Measurements from ENCODE around the gene MEN1.

Gene MEN1

GRCh38 chr11:64845129-64845775, 34.9 kb upstream of the MEN1 start:
- no peak for DNase-seq

DNA sequence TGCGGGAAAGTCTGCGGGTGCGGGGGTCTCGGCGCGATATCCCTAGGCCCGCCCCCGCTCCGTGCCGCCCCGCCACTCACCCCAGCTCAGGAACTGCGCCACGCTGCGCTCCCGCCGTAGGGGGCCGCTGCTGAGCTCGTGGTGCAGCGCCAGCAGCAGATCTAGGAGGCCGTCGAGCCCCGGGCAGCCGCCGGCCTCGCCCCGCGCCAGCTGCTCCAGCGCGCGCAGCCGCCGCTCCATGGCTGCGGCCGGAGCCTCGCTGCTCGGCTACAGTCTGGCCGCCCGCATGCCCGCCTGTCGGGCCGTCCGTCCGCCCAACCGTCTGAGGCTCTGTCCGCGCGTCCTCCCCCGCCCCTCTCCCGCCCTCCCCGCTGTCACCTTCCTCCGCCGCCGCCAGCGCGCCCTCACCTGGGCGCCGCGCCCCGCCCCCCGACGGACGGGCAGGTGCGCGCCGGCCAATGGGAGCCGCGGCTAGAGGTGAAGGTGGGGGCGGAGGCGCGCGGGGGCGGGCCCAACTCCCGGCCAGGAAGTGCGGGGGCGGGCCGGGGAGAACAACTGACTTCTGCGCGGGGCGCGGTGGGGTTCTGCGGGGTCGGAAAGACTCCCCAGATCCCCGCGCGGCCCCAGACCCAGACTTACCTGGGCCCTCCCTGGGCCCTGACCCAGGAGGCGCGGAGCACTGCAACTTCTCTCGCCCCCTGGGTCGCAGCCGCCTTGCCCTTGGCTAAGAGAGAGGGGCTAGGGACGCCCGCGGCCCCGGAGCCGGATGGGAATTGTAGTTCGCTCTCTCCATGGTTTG, 34.2 kb upstream of the MEN1 start, which contains the start of gene CDC42BPG:
TSS of gene CDC42BPG (minus strand) at position 324 of the 799 bp plus-strand sequence. CDS start at position 240, 84 bp downstream.
- peak; percentile 67 for DNase-seq

DNA sequence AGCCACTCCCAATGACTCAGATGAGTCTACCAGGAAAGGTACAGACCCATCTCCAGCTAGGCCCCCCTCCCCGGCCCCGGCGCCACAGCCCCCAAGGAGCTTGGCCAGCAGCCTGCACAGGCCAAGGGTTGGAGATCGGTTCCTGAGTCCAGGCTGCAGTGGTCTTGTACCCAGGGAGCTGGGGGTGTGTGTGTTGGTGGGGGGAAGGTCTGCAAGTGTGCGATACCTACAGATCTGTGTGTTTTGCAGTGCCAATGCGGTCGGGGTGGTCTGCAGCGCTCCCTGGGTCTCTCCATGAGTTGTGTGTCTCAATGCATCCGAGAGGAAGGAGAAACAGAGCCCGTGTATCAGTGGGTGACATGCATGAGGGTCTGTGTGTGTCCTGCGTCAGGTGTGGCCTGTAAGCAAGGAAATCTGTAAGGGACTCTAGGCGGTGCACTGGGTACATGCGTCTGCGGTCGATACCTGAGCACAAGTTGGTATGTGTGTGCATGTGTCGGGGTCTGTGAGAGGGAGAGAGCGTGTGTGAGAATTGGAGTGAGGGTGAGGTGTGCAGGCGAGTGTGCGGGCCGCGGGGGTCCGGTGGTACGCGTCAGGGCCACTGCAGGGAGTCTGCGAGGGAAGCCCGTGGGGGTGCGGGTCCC, 33.5 kb upstream of the MEN1 start:
- peak; percentile 19 for DNase-seq

- no peak for DNase-seq
Measured at GRCh38 chr11:64842851-64843685, 32.7 kb upstream of the MEN1 start.

- DNase-seq = no peak
Measured at GRCh38 chr11:64842366-64842759, 32.0 kb upstream of the MEN1 start.

- no peak for DNase-seq
Measured at GRCh38 chr11:64841592-64842365, 31.4 kb upstream of the MEN1 start.

- DNase-seq = no peak
Measured at GRCh38 chr11:64839887-64840782, 29.8 kb upstream of the MEN1 start.

DNA sequence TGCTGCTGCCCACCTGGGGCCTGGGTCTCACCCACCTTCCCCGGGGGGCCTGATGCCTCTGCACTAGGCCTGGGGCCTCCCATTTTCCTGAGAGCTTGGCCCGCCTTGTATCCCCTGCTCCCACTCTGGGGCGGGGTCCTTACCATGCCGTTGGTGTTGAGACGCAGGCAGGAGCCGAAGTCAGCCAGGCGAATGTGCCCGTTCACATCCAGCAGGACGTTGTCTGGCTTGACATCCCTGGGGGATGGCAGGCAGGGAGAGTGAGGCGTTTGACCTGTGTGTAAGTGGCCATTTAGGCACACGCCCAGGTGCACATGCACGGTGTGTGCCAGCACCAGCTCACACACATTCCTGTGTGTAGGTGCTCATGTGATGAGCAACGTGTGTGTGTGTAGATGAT, 29.0 kb upstream of the MEN1 start:
- DNase-seq = no peak

GRCh38 chr11:64838600-64839334, 28.4 kb upstream of the MEN1 start:
- no peak for DNase-seq

DNA sequence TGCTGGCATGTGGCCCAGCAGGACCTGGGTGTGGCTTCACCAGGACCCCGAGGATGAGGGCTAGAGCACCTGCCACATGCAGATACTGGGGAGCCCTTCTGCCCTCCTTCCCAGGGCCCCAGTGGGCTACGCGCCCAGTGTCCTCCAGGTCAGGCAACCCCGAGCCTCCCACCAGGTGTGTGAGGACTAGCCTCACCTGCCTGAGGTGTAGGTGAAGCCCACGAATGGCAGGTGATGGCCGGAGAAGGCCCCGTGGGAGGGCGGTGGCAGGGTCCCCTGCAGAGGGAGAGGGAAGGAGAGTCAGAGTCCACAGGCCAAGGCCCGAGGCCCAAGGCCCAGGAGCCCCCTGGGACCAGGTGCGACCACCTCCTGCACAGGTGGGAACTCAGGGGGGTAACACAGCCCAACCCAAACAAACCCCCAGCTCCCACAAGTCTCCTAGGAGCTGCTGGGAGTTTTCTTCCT, 27.6 kb upstream of the MEN1 start:
- DNase-seq = no peak

DNA sequence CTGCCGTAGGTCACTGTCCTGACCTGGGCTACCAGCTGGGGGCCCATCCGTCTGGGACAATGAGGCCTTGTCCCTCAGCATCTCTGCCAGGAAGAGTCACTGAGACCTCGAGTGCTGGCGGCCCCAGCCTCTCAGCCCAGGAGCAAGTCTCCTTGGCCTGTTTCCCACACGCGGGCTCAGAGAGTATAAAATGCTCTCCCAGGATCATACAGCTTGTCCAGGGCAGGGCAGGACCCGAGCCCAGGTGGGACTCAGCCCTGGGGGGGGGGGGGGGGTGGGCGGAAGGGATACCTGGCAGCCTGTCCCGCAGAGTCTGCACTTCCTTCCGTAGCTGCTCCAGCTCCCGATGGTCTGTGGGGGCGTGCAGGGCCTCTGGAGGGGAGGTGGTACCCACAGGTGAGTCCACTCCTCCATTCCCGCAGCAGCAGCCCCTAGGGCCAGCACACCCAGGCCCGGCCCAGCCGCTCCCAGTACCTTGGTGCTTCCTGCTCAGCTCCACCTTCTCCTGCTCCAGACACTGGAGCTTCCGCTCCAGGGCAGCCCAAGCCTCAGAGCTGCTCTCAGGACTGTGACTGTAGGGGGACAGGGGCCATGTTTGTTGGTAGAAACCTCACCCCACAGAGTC, 26.2 kb upstream of the MEN1 start:
- DNase-seq = no peak

DNA sequence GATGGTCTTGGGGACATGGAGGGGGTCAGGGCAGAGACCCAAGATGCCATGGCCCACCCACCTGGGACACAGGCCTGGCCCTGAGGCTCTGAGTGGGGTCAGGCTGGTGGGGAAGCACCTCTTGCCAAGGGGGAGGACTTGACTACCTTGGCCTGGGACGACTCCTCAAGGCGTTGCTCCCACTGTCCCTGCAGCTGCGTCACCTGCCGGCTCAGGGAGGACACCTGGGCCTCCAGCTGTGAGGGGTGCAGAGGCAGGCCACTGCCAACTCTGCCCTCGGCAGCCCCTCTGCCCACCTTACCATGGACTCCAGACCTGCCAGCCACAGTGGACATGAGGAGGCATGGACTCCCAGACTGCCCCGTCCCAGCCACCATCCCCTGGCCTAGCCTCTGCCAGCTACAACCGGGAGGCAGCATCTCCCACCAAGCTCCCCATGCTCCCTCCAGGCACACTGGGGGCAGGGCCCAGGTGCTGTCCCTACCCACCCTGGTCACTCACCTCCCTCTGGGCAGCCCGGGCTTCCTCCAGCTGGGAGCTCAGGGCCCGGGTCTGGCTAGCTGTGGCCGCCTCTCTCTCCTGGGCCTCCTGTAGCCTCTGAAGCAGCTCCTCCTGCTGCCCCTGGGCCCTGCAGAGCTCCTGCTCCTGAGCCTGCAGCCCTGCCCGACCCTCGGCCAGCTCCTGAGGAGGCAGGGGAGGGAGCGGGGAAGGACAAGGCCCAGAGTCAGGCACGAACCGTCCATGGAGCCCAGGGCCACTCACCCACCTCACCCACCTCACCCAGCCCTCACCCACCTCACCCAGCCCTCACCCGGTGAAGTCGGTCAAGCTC, 25.5 kb upstream of the MEN1 start:
- no peak for DNase-seq

DNA sequence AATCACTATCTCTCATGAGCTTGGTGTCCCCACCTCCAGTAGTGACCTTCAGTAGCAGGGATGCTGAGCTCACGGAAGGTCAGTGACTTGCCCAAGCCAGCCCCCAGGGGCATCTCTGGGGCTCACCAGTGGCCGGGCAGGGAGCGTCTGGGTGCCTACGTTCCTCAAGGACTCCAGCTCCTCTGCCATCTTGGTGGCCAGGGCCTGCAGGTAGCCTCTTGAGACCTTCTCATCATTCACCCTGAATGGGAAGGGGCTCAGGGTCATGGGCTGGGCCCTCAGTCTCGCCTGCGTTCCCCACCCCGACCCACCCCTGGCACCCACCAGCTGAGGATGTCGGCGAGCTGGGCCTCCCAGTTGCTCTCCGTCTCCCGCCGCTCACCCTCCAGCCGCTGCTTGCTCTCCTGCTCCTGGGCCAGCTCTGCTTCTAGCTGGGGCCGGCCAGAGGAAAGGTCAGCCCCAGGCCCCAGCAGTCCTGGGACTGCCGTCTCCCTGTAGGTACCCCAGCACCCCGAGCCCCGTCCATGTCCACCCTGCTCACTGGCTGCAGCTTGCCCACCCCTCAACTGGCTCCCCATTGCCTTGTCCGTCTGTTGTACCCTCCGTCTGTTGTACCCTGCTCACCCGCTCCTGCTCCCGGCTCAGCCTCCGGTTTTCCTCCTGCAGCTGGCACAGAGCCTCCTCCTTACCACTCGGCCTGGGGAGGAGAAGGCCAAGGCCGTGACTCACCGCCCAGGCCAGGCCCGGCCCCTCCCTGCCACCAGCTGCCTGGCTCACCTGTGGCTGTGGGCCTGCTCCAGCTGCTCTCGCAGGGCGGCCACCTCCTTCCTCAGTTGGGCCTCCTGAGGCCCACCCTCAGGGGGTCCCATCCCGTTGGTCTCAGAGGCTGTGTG, 24.6 kb upstream of the MEN1 start:
- no peak for DNase-seq

GRCh38 chr11:64834031-64834722, 23.8 kb upstream of the MEN1 start:
- DNase-seq = no peak

DNA sequence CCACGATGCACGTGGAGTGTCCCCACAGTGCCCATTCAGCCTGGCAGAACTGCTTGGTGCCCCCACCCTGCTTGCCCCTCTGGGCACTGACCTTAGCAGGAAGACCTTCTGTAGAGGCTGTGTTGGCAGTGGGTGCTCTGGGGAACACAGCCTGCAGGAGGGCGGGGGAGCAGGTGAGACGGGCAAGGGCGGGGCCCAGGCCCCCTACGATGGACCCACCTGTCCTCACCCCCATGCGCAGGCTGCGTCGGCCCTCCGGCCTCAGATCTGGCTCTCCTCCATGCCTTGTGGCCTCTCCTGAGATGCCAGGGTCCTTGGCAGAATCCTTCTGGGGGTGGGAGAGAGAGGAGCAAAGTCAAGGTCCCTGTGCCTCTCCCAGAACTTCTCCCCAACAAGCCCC, 23.2 kb upstream of the MEN1 start:
- DNase-seq = no peak

- DNase-seq = no peak
Measured at GRCh38 chr11:64833198-64833502, 22.8 kb upstream of the MEN1 start.

- no peak for DNase-seq
Measured at GRCh38 chr11:64832467-64833197, 22.3 kb upstream of the MEN1 start.

Measured in NCI-H748 treated with DMSO at 0.1 percent for 48 hours (cell line).